Stimulated activated CD8-positive, alpha-beta memory T cell treated with anti-CD3 and anti-CD28 coated beads, Interleukin-7, amount 100 ng/mL, for 1 hour (primary cell): ENCODE data around the gene CDA.

Experiments
- DNase-seq, 2 donors: peaks; one replicate each; pipeline ENCODE4 v3.0.0-alpha.2; 2020; ENCODE audit warnings: low read depth in 2 of 2

CDA gene

DNA sequence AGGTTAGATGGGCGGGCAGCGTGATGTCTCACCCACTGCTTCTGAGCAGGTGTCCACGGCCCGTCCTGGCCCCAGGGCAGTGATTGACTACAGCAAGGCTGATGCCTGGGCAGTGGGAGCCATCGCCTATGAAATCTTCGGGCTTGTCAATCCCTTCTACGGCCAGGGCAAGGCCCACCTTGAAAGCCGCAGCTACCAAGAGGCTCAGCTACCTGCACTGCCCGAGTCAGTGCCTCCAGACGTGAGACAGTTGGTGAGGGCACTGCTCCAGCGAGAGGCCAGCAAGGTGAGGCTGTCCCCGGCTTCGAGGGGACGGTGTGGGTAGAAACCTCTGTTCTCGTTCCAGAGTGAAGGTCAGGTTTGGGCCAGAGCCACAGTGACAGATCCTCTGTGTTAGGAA is 60.0 kb downstream of the CDA start:
- DNase-seq, result no peak

- DNase-seq, result no peak
Observed at GRCh38 chr1:20652300-20652699, 63.4 kb downstream of the CDA start.

- no peak for DNase-seq
Observed at GRCh38 chr1:20654104-20654690, 65.3 kb downstream of the CDA start.

DNA sequence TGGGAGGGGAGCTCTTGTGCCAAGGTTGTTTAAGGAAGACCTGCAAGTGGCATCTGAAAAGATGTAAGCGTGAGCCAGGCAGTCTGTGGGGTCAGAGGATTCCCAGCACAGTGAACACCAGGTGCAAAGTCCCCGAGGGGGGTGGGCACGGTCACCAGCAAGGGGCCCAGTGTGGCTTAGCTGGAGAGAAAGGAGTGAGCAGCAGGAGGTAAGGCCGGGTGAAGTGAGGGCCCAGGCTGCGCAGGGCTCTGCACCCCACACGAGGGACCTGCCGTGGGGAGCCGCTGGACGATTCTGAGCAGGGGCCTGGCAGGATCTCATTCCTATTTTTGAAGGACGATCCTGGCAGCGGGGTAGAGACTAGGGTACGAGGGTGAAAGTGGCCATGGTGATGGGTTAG is 68.1 kb downstream of the CDA start:
- DNase-seq, result no peak

DNA sequence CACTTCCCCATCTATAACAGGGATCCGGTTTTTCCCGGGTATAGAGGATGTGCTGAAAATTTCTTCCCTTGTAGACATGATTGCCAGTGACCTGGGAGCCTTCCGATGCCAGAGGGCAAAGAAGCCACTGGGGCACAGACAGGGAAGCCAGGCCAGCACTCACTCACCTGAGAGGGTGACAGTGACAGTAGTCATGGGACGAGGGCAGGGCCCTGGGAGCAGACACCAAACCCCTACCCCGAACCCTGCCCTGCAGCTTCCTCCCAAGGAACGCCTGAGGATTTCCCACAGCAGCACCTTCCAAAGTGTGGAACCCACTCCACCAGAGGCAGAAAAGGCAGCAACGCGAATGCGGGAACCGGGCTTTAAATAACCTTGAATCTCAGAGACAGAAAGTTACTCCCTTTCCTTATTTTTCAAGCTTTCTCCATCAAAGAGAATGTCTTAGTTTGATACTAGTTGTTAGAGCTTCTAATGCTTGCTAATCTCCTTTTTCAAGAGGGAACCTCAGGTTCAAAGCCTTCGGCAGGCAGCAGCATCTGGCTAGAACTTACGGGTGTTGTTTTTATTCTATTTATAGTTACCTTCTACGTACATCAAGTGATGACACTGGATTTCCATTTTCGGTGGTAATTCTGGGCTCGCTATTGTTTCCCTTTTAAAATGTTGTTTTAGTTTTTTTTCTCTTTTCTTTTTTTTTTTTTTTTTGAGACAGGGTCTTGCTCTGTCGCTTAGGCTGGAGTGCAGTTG is 69.4 kb downstream of the CDA start:
- no peak for DNase-seq

- no peak for DNase-seq
Observed at GRCh38 chr1:20660363-20660762, 71.5 kb downstream of the CDA start.

DNA sequence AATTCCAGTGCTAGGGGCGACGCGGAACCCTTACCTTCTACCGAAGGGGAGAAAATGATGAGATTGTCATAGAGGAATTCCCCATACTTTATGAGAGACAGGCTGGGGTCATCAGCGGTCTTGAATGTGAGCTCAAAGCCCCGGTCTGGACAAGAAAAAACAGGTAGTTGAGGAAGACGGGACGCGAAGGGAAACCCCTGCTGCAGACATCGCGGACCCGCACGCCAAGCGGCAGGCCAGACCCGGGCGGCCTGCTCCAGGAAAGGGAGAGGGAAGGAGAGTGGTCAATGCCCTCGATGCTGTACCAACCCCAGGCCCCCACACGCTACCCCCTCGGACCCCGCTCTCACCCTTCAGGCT is 71.9 kb downstream of the CDA start:
- no peak for DNase-seq

DNA sequence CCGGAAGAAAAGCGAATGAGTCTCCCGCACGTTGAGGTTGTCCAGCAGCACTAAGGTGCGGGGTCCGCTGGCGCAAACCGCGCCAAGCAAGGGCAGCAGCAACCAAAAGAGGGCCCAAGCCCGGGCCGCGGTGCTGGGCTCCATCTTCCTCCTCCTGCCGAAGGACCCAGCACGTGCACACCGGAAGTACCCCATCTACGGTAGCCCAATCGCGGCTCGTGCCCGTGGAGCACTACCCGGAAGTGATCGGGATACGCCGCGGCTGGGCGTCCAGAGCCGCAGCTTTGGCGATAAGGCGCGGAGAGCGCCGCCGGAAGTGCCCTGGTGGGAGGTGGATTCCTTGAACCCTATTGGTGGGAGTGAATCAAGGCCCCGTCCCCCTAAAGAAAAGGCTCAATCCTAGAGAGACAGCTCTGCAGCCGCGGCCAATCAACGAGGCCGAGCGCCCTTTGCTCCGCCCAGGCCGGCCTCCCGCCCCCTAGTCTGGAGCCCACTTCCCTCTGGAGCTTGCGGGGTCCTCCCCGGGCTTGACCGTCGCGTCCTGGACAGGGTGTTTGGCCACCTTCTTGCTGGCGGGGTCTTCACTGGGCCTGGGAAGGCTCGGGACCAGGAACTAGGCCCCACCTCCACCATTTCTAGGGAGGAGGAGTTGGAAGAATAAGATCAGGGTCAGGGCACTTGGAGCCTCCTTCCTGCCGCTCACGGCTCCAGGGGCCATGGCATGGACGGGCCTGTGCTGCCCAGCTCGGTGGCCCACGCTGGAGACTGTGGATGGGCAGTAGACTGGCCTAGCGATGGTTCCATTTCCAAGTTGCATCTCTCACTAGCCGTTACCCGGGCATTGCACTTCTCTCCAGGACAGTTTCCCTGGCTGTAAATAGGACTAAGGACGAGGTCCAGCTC is 72.6 kb downstream of the CDA start, which contains the start of gene DDOST:
Gene DDOST, minus strand, starts transcription at position 163 of the 903 bp plus-strand sequence. Its CDS starts 19 bp downstream, at position 144.
- peak; percentile 82 to 84 for DNase-seq

GRCh38 chr1:20662110-20662475 is 73.2 kb downstream of the CDA start:
- DNase-seq, result no peak

DNA sequence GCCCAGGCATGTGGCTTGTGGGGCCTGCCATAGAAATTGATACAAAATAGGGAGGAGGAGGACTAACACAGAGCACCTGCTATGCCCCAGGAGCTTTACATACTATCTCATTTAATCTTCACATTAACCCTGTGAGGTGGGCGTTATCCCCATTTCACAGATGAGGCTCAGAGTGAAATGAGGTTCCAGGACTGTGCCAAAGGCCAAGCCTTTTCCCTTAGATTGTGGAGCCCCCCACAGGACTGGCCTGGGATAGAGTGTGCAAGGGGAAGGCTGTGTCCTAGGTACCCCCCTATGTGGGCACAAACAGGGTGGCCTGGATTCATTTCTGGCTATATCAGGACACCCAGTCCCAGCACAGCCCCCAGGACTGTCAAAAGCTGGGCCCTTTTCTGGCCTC is 74.5 kb downstream of the CDA start:
- DNase-seq, result no peak

- DNase-seq, result no peak
Observed at GRCh38 chr1:20663969-20664715, 75.2 kb downstream of the CDA start.

DNA sequence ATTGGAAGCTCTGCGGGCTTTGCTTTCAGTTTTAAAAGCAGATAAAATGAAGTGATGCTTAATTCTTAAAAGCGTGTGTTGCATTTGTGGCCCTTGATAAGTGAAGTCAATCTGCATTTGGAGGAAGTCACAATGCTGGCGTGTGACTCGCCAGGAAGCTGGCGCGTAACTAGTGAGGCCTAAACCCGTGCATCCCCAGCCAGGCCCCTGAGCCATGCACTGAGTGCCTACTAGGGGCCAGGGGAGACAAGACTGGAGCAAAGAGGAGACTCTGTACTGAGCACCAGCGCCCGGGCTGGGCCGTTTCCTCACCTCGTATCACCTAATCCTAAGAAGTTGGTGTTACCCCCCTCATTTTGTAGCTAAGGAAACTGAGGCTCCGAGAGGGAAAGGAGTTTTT is 76.8 kb downstream of the CDA start:
- no peak for DNase-seq

DNA sequence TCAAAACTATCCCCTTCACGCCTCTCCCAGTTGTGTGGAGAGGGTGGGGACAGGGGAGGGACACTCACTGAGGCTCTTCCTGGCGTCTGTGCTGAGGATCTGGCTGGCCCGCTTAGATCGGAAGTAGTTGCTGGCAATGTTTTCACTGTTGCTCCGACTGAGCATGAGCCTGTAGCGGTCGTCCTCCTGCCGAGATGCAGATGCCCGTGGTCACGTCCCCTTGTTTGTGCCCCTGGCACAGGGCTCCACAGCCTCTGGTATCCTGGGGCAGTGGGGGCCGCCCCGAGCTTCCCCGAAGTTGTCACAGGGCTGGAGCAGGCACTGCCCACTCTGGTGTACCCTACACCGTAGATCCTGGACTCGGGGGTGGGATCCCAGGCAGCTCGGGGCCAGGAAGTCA is 77.2 kb downstream of the CDA start:
- DNase-seq, result no peak

DNA sequence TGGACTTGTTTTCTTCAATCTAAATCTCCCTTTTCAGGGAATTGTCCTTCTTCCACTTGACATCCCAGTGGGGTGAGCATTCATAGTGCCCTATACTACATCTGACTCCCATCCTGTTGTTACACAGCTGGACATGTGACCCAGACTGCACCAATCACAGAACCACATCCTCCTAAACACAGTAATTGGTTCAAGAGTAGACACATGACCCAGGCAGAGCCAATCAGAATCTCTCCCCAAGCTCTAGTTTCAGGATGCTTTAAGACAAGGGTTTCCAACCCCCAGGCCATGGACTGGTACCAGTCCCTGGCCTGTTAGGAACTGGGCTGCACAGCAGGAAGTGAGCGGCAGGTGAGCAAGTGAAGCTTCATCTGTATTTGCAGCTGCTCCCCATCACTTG is 77.9 kb downstream of the CDA start:
- no peak for DNase-seq
